Parathyroid adenoma (tissue), 2 donors: ENCODE results near the gene OSBPL8.

Experiments
- H2AFZ ChIP-seq: fragments of 300-600 bp; sonication (generic); one replicate; pipeline ENCODE4 v1.7.0; 2017; ENCODE audit warnings: antibody characterized with exemption, mild to moderate bottlenecking
- H3K27ac ChIP-seq: fragments of 300-600 bp; sonication (generic); one replicate; pipeline ENCODE4 v1.7.0; 2017
- H3K27me3 ChIP-seq: fragments of 300-600 bp; sonication (generic); one replicate; pipeline ENCODE4 v1.7.0; 2017; ENCODE audit warnings: low read length; ENCODE audit not compliant: control insufficient read depth, insufficient read depth
- H3K36me3 ChIP-seq: fragments of 300-600 bp; sonication (generic); one replicate; pipeline ENCODE4 v1.7.0; 2017; ENCODE audit warnings: low read length; ENCODE audit not compliant: control insufficient read depth, insufficient read depth
- H3K4me1 ChIP-seq: fragments of 300-600 bp; sonication (generic); one replicate; pipeline ENCODE4 v1.7.0; 2017; ENCODE audit warnings: control low read depth
- H3K4me2 ChIP-seq: fragments of 300-600 bp; sonication (generic); one replicate; pipeline ENCODE4 v1.7.0; 2017; ENCODE audit warnings: low read length
- H3K4me3 ChIP-seq: fragments of 300-600 bp; sonication (generic); one replicate; pipeline ENCODE4 v1.7.0; 2017; ENCODE audit warnings: low read depth, low read length
- H3K79me2 ChIP-seq: fragments of 300-600 bp; sonication (generic); one replicate; pipeline ENCODE4 v1.7.0; 2017; ENCODE audit warnings: control low read depth
- H3K9ac ChIP-seq: fragments of 300-600 bp; sonication (generic); one replicate; pipeline ENCODE4 v1.7.0; 2017; ENCODE audit warnings: mild to moderate bottlenecking
- H3K9me3 ChIP-seq: fragments of 300-600 bp; sonication (generic); one replicate; pipeline ENCODE4 v1.7.0; 2017; ENCODE audit warnings: low read length; ENCODE audit not compliant: control insufficient read depth
- CTCF ChIP-seq: fragments of 300-600 bp; sonication (generic); IDR thresholded peaks from one replicate; pipeline ENCODE4 v1.7.0; 2017; ENCODE audit warnings: antibody characterized with exemption, mild to moderate bottlenecking
- donor health status: primary hyperparathyroidism.

The OSBPL8 gene

GRCh38 chr12:76568888-76569551, 9.4 kb upstream of the OSBPL8 start:
- Histone ChIP-seq H3K9ac (no peak overlapping the region), H3K27me3 (no peaks in the 10 kb centered on the region), H3K36me3 (no peaks in the 10 kb centered on the region), H3K4me1 (no peaks in the 10 kb centered on the region), H3K9me3 (no peaks in the 10 kb centered on the region), H3K4me3 (no peak overlapping the region), H3K27ac (no peak overlapping the region), H3K79me2 (no peaks in the 10 kb centered on the region), H3K4me2 (no peak overlapping the region), H2AFZ (no peak overlapping the region)
- no peak for TF ChIP-seq CTCF

- no peaks in the 10 kb centered on the region for H3K36me3 ChIP-seq
- no peak overlapping the region for H3K9ac ChIP-seq
- no peaks in the 10 kb centered on the region for H3K27me3 ChIP-seq
- H3K27ac ChIP-seq = no peak overlapping the region
- H3K9me3 ChIP-seq = no peaks in the 10 kb centered on the region
- H3K4me3 ChIP-seq = no peak overlapping the region
- H3K4me1 ChIP-seq = no peaks in the 10 kb centered on the region
- no peak overlapping the region for H3K4me2 ChIP-seq
- no peaks in the 10 kb centered on the region for H3K79me2 ChIP-seq
- TF ChIP-seq CTCF = no peak
- no peak overlapping the region for H2AFZ ChIP-seq
Observed at GRCh38 chr12:76568130-76568529, 8.6 kb upstream of the OSBPL8 start.

- H2AFZ ChIP-seq = peak overlapping the region; percentile 21
- no peaks in the 10 kb centered on the region for H3K79me2 ChIP-seq
- H3K4me1 ChIP-seq = peaks cover 7% of the 10 kb centered on the region
- no peak overlapping the region for H3K27ac ChIP-seq
- TF ChIP-seq CTCF = no peak
- no peak overlapping the region for H3K9ac ChIP-seq
- no peaks in the 10 kb centered on the region for H3K9me3 ChIP-seq
- no peaks in the 10 kb centered on the region for H3K36me3 ChIP-seq
- no peak overlapping the region for H3K4me2 ChIP-seq
- no peak overlapping the region for H3K4me3 ChIP-seq
- H3K27me3 ChIP-seq = no peaks in the 10 kb centered on the region
Observed at GRCh38 chr12:76563061-76563460, 3.5 kb upstream of the OSBPL8 start.

- Histone ChIP-seq H3K36me3 (no peaks in the 10 kb centered on the region), H2AFZ (peak overlapping the region; percentile 29), H3K4me3 (no peak overlapping the region), H3K27ac (no peak overlapping the region), H3K4me2 (no peak overlapping the region), H3K27me3 (no peaks in the 10 kb centered on the region), H3K79me2 (peaks cover 1% of the 10 kb centered on the region), H3K9ac (no peak overlapping the region), H3K9me3 (no peaks in the 10 kb centered on the region), H3K4me1 (peaks cover 7% of the 10 kb centered on the region)
- TF ChIP-seq CTCF = no peak
Observed at GRCh38 chr12:76562130-76562529, 2.6 kb upstream of the OSBPL8 start.

- Histone ChIP-seq H2AFZ (peak overlapping the region; percentile 99), H3K27me3 (no peaks in the 10 kb centered on the region), H3K9ac (peak overlapping the region; percentile 55), H3K36me3 (no peaks in the 10 kb centered on the region), H3K9me3 (no peaks in the 10 kb centered on the region), H3K4me3 (peak overlapping the region; percentile 89), H3K4me1 (peaks cover 7% of the 10 kb centered on the region), H3K4me2 (peak overlapping the region; percentile 92), H3K27ac (peak overlapping the region; percentile 92), H3K79me2 (peaks cover 15% of the 10 kb centered on the region)
- no peak for TF ChIP-seq CTCF
Observed at GRCh38 chr12:76560086-76560491, 518 bp upstream of the OSBPL8 start.
